Measurements from ENCODE around the gene KCNA3.

GRCh38 chr1:110717179-110717578, 42.4 kb upstream of the KCNA3 start:
- TF ChIP-seq GABPB1 (CRISPR knock-in tag; IDR thresholded peaks at IDR 0.05) (no peak), CTCF (IDR thresholded peaks at IDR 0.05) (no peak), ATF6 (CRISPR knock-in tag; IDR thresholded peaks at IDR 0.05) (no peak), MLX (CRISPR knock-in tag; IDR thresholded peaks at IDR 0.05) (no peak)
